H1 (cell line): ENCODE data around the gene DLG5. TPM values are rescaled to one million over a fixed set of nuclear protein-coding genes. Genes with fewer than 3 reads are reported as not detected.

Experiments used
- CTCF ChIA-PET: fragments of 300-600 bp; sonication (Branson Sonifier 250); formaldehyde crosslinking; loops from one replicate; lab custom pipeline; 2021; ENCODE audit not compliant: partially characterized antibody; lab: Charles Lee
- POLR2A ChIA-PET: fragments of 300-600 bp; sonication (Branson Sonifier 250); formaldehyde crosslinking; loops from one replicate; lab custom pipeline; 2021; ENCODE audit warnings: inconsistent platforms; ENCODE audit not compliant: partially characterized antibody; lab: Charles Lee
- DNase-seq, 2 experiments: peaks; one replicate each; pipeline versions ENCODE4 v3.0.0 to v3.0.0-alpha.2; 2010 to 2022; ENCODE audit warnings: low spot score in 2 of 2, low read depth in 1 of 2, mixed read lengths in 1 of 2
- FAIRE-seq: peaks from 2 replicates; lab custom pipeline; 2011; peaks lifted over from hg19 to GRCh38; lab: Jason Lieb, UNC
- H2AFZ ChIP-seq: 2 replicates; pipeline ENCODE4 v1.8.1; 2012; ENCODE audit warnings: low read length, inconsistent platforms
- H2AK5ac ChIP-seq: 2 replicates; pipeline ENCODE4 v1.6.1; 2013; ENCODE audit warnings: low read depth, low read length
- H2BK120ac ChIP-seq: replicated peaks from 2 replicates; pipeline ENCODE3; 2013; ENCODE audit warnings: low read depth, low read length, inconsistent platforms
- H2BK12ac ChIP-seq: 2 replicates; pipeline ENCODE4 v1.6.1; 2013; ENCODE audit warnings: low read depth, low read length
- H2BK15ac ChIP-seq: 2 replicates; pipeline ENCODE4 v1.6.1; 2013; ENCODE audit warnings: low read length
- H2BK20ac ChIP-seq: 2 replicates; pipeline ENCODE4 v1.6.1; 2013; ENCODE audit warnings: low read length
- H2BK5ac ChIP-seq: 2 replicates; pipeline ENCODE4 v1.6.1; 2013; ENCODE audit warnings: low read depth, low read length
- H3K14ac ChIP-seq: 2 replicates; pipeline ENCODE4 v1.6.1; 2013; ENCODE audit warnings: inconsistent platforms; ENCODE audit not compliant: insufficient read length
- H3K18ac ChIP-seq: 2 replicates; pipeline ENCODE4 v1.6.1; 2013; ENCODE audit warnings: low read length; ENCODE audit errors: extremely low read depth
- H3K23ac ChIP-seq: 2 replicates; pipeline ENCODE4 v1.6.1; 2013; ENCODE audit warnings: inconsistent platforms; ENCODE audit not compliant: insufficient read length
- H3K23me2 ChIP-seq: 2 replicates; pipeline ENCODE4 v1.6.1; 2013; ENCODE audit warnings: low read depth, low read length
- H3K27ac ChIP-seq: 2 replicates; pipeline ENCODE4 v1.6.1; 2011; ENCODE audit warnings: low read depth, low read length, inconsistent platforms
- H3K27me3 ChIP-seq, 4 experiments: replicated peaks in 1 of 4; 1 replicate in 1 of 4; 2 replicates in 3 of 4; pipeline versions ENCODE4 v1.6.1 to v1.8.1; 2011 to 2013; ENCODE audit warnings: low read length in 3 of 4, mild to moderate bottlenecking in 3 of 4, inconsistent platforms in 2 of 4, mixed read lengths in 2 of 4, moderate library complexity in 1 of 4; ENCODE audit not compliant: control insufficient read depth in 3 of 4, insufficient read depth in 3 of 4; ENCODE audit errors: extremely low read depth in 1 of 4
- H3K36me3 ChIP-seq, 4 experiments: 2 replicates each; pipeline versions ENCODE4 v1.6.1 to v1.8.1; 2011 to 2013; ENCODE audit warnings: mild to moderate bottlenecking in 4 of 4, low read length in 3 of 4, moderate library complexity in 2 of 4, control low read depth in 1 of 4, inconsistent platforms in 1 of 4; ENCODE audit not compliant: insufficient read depth in 4 of 4, control insufficient read depth in 2 of 4
- H3K4ac ChIP-seq: replicated peaks from 2 replicates; pipeline ENCODE3; 2013; ENCODE audit warnings: low read length, low read depth, mixed read lengths, inconsistent platforms; ENCODE audit not compliant: insufficient read length
- H3K4me1 ChIP-seq, 4 experiments: replicated peaks in 1 of 4; 1 replicate in 1 of 4; 2 replicates in 3 of 4; pipeline versions ENCODE4 v1.6.1 to v1.8.1; 2011 to 2013; ENCODE audit warnings: low read length in 3 of 4, inconsistent platforms in 2 of 4, mixed read lengths in 1 of 4; ENCODE audit not compliant: insufficient read depth in 4 of 4, control insufficient read depth in 3 of 4
- H3K4me2 ChIP-seq, 2 experiments: 2 replicates each; pipeline versions ENCODE4 v1.6.1 to v1.8.1; 2011 to 2013; ENCODE audit warnings: low read depth in 2 of 2, low read length in 2 of 2, control low read depth in 1 of 2, inconsistent platforms in 1 of 2, mild to moderate bottlenecking in 1 of 2; ENCODE audit not compliant: insufficient read depth in 1 of 2
- H3K4me3 ChIP-seq, 4 experiments: fragments of 200-600, 300-600 bp in 1 of 4; sonication (generic), shearing (Covaris generic), sonication (Bioruptor Twin) in 1 of 4; 2 replicates each; pipeline versions ENCODE4 v1.5.1 to v1.8.1; 2011 to 2016; ENCODE audit warnings: low read length in 4 of 4, low read depth in 3 of 4, control low read depth in 2 of 4, inconsistent platforms in 2 of 4, mild to moderate bottlenecking in 2 of 4, mixed read lengths in 1 of 4, moderate library complexity in 1 of 4; ENCODE audit not compliant: insufficient read depth in 2 of 4; ENCODE audit errors: extremely low read depth in 1 of 4
- H3K56ac ChIP-seq: replicated peaks from 2 replicates; pipeline ENCODE3; 2013; ENCODE audit warnings: low read depth, mild to moderate bottlenecking, mixed read lengths, low read length, inconsistent platforms; ENCODE audit not compliant: insufficient read length
- H3K79me1 ChIP-seq: 2 replicates; pipeline ENCODE4 v1.6.1; 2013; ENCODE audit warnings: low read depth, low read length, control low read depth
- H3K79me2 ChIP-seq, 2 experiments: 2 replicates each; pipeline versions ENCODE4 v1.6.1 to v1.8.1; 2012 to 2013; ENCODE audit warnings: low read length in 2 of 2, mild to moderate bottlenecking in 2 of 2, inconsistent platforms in 1 of 2; ENCODE audit not compliant: insufficient read depth in 2 of 2, control insufficient read depth in 1 of 2
- H3K9ac ChIP-seq, 4 experiments: replicated peaks in 1 of 4; 1 replicate in 1 of 4; 2 replicates in 3 of 4; pipeline versions ENCODE4 v1.6.1 to v1.8.1; 2011 to 2013; ENCODE audit warnings: low read depth in 3 of 4, low read length in 3 of 4, control low read depth in 2 of 4, mild to moderate bottlenecking in 2 of 4, moderate library complexity in 2 of 4, inconsistent platforms in 1 of 4; ENCODE audit errors: extremely low read depth in 1 of 4
- H3K9me3 ChIP-seq, 2 experiments: 2 replicates each; pipeline versions ENCODE4 v1.6.1 to v1.8.1; 2012 to 2013; ENCODE audit warnings: mild to moderate bottlenecking in 2 of 2, moderate library complexity in 2 of 2, control low read depth in 1 of 2, inconsistent platforms in 1 of 2, low read depth in 1 of 2, low read length in 1 of 2, mixed read lengths in 1 of 2; ENCODE audit not compliant: insufficient read depth in 2 of 2
- H4K20me1 ChIP-seq, 2 experiments: replicated peaks in 1 of 2; 2 replicates each; pipeline versions ENCODE3 to v1.8.1; 2011 to 2013; ENCODE audit warnings: inconsistent platforms in 2 of 2, low read length in 2 of 2, mild to moderate bottlenecking in 1 of 2; ENCODE audit not compliant: insufficient read depth in 2 of 2, control insufficient read depth in 1 of 2
- H4K5ac ChIP-seq: 2 replicates; pipeline ENCODE4 v1.6.1; 2013; ENCODE audit warnings: low read length, low read depth, mixed read lengths, inconsistent platforms; ENCODE audit not compliant: insufficient read length
- H4K8ac ChIP-seq: 2 replicates; pipeline ENCODE4 v1.8.0; 2013; ENCODE audit warnings: mild to moderate bottlenecking, moderate library complexity, low read length, inconsistent platforms; ENCODE audit not compliant: insufficient read depth; ENCODE audit errors: extremely low read depth
- H4K91ac ChIP-seq: replicated peaks from 2 replicates; pipeline ENCODE3; 2013; ENCODE audit warnings: low read length, mixed read lengths, inconsistent platforms; ENCODE audit not compliant: insufficient read length
- ASH2L ChIP-seq: fragments of 200-600, 300-600 bp; sonication (generic); IDR thresholded peaks from one replicate; pipeline ENCODE4 v1.7.1; 2017; ENCODE audit warnings: low read length
- CHD2 ChIP-seq: IDR thresholded peaks from 2 replicates; pipeline ENCODE4 v1.6.1; 2012; ENCODE audit warnings: low read length, improper control_type of control experiment
- EP300 ChIP-seq, 2 experiments: IDR thresholded peaks; 1 replicate in 1 of 2; 2 replicates in 1 of 2; pipeline ENCODE4 v1.6.1; 2011 to 2012; ENCODE audit warnings: low read depth in 2 of 2, low read length in 2 of 2, mild to moderate bottlenecking in 2 of 2, borderline replicate concordance in 1 of 2, inconsistent platforms in 1 of 2, moderate library complexity in 1 of 2
- HDAC6 ChIP-seq: IDR thresholded peaks from one replicate; pipeline ENCODE4 v1.7.1; 2012; ENCODE audit warnings: low read depth, mild to moderate bottlenecking, inconsistent platforms, low read length, moderate library complexity
- MAFK ChIP-seq: IDR thresholded peaks from 2 replicates; pipeline ENCODE4 v1.6.1; 2012; ENCODE audit warnings: low read depth, mild to moderate bottlenecking, improper control_type of control experiment, low read length
- RNF2 ChIP-seq: fragments of 200-900, 300-1000 bp; sonication (generic); IDR thresholded peaks from 2 replicates; pipeline ENCODE4 v1.7.1; 2016; ENCODE audit warnings: borderline replicate concordance, low read depth, mild to moderate bottlenecking, antibody characterized with exemption, low read length; ENCODE audit not compliant: poor library complexity, severe bottlenecking; ENCODE audit errors: missing control alignments
- SIN3A ChIP-seq, 2 experiments: IDR thresholded peaks in 1 of 2; conservative IDR thresholded peaks in 1 of 2; 2 replicates each; pipeline ENCODE4 v1.6.1; 2011 to 2012; ENCODE audit warnings: low read length in 2 of 2, improper control_type of control experiment in 1 of 2, low read depth in 1 of 2, mild to moderate bottlenecking in 1 of 2
- SIX5 ChIP-seq: IDR thresholded peaks from 2 replicates; pipeline ENCODE4 v1.6.1; 2011; ENCODE audit warnings: mild to moderate bottlenecking, low read depth, low read length
- SP1 ChIP-seq: IDR thresholded peaks from 2 replicates; pipeline ENCODE4 v1.6.1; 2011; ENCODE audit warnings: low read depth, low read length
- SP4 ChIP-seq: IDR thresholded peaks from 2 replicates; pipeline ENCODE4 v1.6.1; 2012; ENCODE audit warnings: low read length, inconsistent platforms
- TAF1 ChIP-seq: IDR thresholded peaks from 2 replicates; pipeline ENCODE4 v1.6.1; 2011; ENCODE audit warnings: mild to moderate bottlenecking, low read depth, low read length
- TAF7 ChIP-seq: optimal IDR thresholded peaks from 2 replicates; pipeline ENCODE3; 2011; ENCODE audit warnings: low read depth, mild to moderate bottlenecking, inconsistent platforms, low read length, moderate library complexity, borderline replicate concordance
- WGBS, 2 experiments: shearing (Covaris generic) in 1 of 2; methylation state at CpG; one replicate each; pipeline versions ENCODE4 v1.1.6 to v1.1.7; 2013 to 2015; ENCODE audit warnings: low lambda C conversion rate in 2 of 2, mixed read lengths in 2 of 2, inconsistent platforms in 1 of 2, low coverage in 1 of 2, missing lambda C conversion rate in 1 of 2; ENCODE audit not compliant: insufficient replicate concordance in 2 of 2, insufficient coverage in 1 of 2, insufficient read length in 1 of 2; ENCODE audit errors: extremely low coverage in 1 of 2, missing lambda C conversion rate in 1 of 2; 5-methylcytosine and 5-hydroxymethylcytosine counted together
- polyA plus RNA-seq, 7 experiments: library from polyadenylated mRNA; depleted of rRNA in 3 of 7; stranded (reverse) in 5 of 7; unstranded in 2 of 7; fragments of >200 nt in 5 of 7; fragments of 200-250 nt in 2 of 7; gene quantifications; 1 replicate in 5 of 7; 2 replicates in 1 of 7; 4 replicates in 1 of 7; pipeline versions ENCODE4 v1.2.1 to v1.2.3, GENCODE V29; 2011 to 2013; ENCODE audit warnings: missing spikeins in 2 of 7, mixed read lengths in 2 of 7
- total RNA-seq: library from RNA; stranded (reverse); fragmentation: NEBNext Ultra II Directional; extraction: Animal tissue kit (Norgen Biotek cat#: 25700); gene quantifications from 2 replicates; pipeline ENCODE4 v1.2.1, GENCODE V29; 2021

Gene DLG5
- total and polyA plus RNA-seq, 2 of the 8 experiments (the other 6 are each of a cell fraction or from before 2014, with no cell fraction given): 15.6 to 71.4 TPM

GRCh38 chr10:77886795-77887355 is 39.7 kb downstream of the DLG5 start:
- Histone ChIP-seq H3K9me3 (no peaks in the 10 kb centered on the region), H4K91ac (peak overlapping the region; percentile 86), H3K4me1 (peaks cover 32 to 50% (median 35%) of the 10 kb centered on the region in 4 experiments), H4K5ac (peak overlapping the region; percentile 33), H3K23me2 (no peaks in the 10 kb centered on the region), H3K4me3 (no peak overlapping the region), H2BK12ac (peak overlapping the region; percentile 62; the same call in 1 of the 2 replicates), H4K8ac (peak overlapping the region; percentile 66), H2BK5ac (peak overlapping the region; percentile 67; the same call in 1 of the 2 replicates), H3K9ac (no peak overlapping the region), H2AK5ac (peak overlapping the region; percentile 71; the same call in 1 of the 2 replicates), H3K36me3 (no peaks in the 10 kb centered on the region), H3K23ac (no peak overlapping the region), H2BK120ac (no peak overlapping the region), H3K56ac (no peak overlapping the region), H3K79me2 (peaks cover 6 to 88% of the 10 kb centered on the region in 2 experiments), H3K18ac (peak overlapping the region; percentile 24; the same call in 1 of the 2 replicates), H3K4me2 (no peak overlapping the region), H3K27ac (no peak overlapping the region), H4K20me1 (peaks cover 3% of the 10 kb centered on the region in 2 experiments), H3K4ac (peak overlapping the region; percentile 61), H2AFZ (no peak overlapping the region), H2BK20ac (peak overlapping the region; percentile 82; the same call in 1 of the 2 replicates), H3K79me1 (peaks cover 14% of the 10 kb centered on the region), H3K14ac (no peak overlapping the region), H3K27me3 (no peaks in the 10 kb centered on the region), H2BK15ac (peak overlapping the region; percentile 92; the same call in 1 of the 2 replicates)
- CTCF ChIA-PET: interaction anchor here (0.6 to 9.7 kb wide), 10 partner anchors 12 to 86 kb away, joined by 3 to 169 read pairs (median 4); no protein-coding TSS in a partner anchor
- DNase-seq (no peak), FAIRE-seq (no peak)
- 87% methylated on average over 4 of the region's 4 CpGs; no CpG with 5 or more reads in 1 of the 2 experiments for WGBS, 2 experiments
- POLR2A ChIA-PET: interaction anchor here (1.1 to 3.4 kb wide), 2 partner anchors 9 to 22 kb away, joined by 3 to 17 read pairs; no protein-coding TSS in a partner anchor
- TF ChIP-seq SIN3A (conservative IDR thresholded peaks at IDR 0.05 in 1 of 2, IDR thresholded peaks at IDR 0.05 in 1 of 2; ENCODE audit: low read depth in 1 of 2, low read length in 2 of 2) (no peak), RNF2 (no peak), TAF1 (no peak), HDAC6 (no peak), CHD2 (no peak), MAFK (no peak), SIX5 (no peak), SP4 (no peak), TAF7 (no peak), ASH2L (no peak), EP300 (IDR thresholded peaks at IDR 0.05; ENCODE audit: borderline replicate concordance in 1 of 2, low read depth in 2 of 2, low read length in 2 of 2) (no peak), SP1 (no peak)
